Activated naive CD8-positive, alpha-beta T cell treated with anti-CD3 and anti-CD28 coated beads for 36 hours (primary cell): ENCODE measurements around the gene PKD1L1. TPM values are rescaled to one million over a fixed set of nuclear protein-coding genes. Genes with fewer than 3 reads are reported as not detected.

Experiments used
- DNase-seq: peaks from one replicate; pipeline ENCODE4 v3.0.0; 2021
- H3K27ac Mint-ChIP-seq: one replicate; pipeline ENCODE4 v1.8.0; 2022; ENCODE audit warnings: mild to moderate bottlenecking, moderate library complexity, mixed read lengths
- H3K27me3 Mint-ChIP-seq: one replicate; pipeline ENCODE4 v1.8.0; 2022; ENCODE audit warnings: mild to moderate bottlenecking, mixed read lengths
- H3K36me3 Mint-ChIP-seq: one replicate; pipeline ENCODE4 v1.8.0; 2021; ENCODE audit warnings: mild to moderate bottlenecking, mixed read lengths
- H3K4me1 Mint-ChIP-seq: one replicate; pipeline ENCODE4 v1.8.0; 2021; ENCODE audit warnings: mixed read lengths
- H3K4me3 Mint-ChIP-seq: one replicate; pipeline ENCODE4 v1.8.0; 2022; ENCODE audit warnings: mild to moderate bottlenecking, moderate library complexity, mixed read lengths
- H3K9me3 Mint-ChIP-seq: one replicate; pipeline ENCODE4 v1.8.0; 2022; ENCODE audit warnings: mixed read lengths
- total RNA-seq, 2 experiments: library from RNA; stranded (reverse); gene quantifications; one replicate each; pipeline ENCODE4 v1.2.3, GENCODE V29; 2021

Gene PKD1L1
- total RNA-seq, 2 experiments from 2014 or later: 0.02 to 0.10 TPM

DNA sequence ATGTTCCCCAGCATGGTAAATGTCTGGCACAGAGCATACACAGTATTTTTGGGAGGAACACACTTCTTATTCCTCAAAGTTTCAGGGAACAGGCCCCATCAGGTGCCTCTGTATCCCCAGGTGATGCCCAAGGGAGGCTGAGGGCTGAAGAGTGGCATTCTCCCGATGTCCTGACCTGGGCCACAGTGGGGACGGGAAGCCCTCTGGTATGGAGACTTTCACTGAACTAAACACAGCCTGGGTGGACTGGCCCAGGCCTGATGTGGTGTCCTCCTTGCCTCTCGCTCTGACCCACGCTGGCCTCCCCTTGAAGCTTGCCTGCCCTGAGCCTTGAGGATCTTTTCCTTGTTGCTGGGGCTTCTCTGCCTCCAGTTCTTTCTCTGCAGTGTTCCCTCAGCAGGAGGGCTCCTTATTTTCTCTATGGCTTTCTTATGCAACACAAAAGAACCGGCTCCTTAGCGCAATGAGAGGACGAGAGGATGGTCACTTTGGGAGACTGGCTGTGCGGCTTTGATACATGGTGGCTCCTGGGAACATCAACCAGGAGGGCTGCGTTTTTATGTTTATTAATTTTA, 208.9 kb downstream of the PKD1L1 start:
- Mint-ChIP-seq H3K36me3 (no peaks in the 10 kb centered on the region), H3K27me3 (peaks cover 18% of the 10 kb centered on the region), H3K4me1 (no peaks in the 10 kb centered on the region), H3K4me3 (no peak overlapping the region), H3K27ac (no peak overlapping the region), H3K9me3 (no peaks in the 10 kb centered on the region)
- DNase-seq: no peak

DNA sequence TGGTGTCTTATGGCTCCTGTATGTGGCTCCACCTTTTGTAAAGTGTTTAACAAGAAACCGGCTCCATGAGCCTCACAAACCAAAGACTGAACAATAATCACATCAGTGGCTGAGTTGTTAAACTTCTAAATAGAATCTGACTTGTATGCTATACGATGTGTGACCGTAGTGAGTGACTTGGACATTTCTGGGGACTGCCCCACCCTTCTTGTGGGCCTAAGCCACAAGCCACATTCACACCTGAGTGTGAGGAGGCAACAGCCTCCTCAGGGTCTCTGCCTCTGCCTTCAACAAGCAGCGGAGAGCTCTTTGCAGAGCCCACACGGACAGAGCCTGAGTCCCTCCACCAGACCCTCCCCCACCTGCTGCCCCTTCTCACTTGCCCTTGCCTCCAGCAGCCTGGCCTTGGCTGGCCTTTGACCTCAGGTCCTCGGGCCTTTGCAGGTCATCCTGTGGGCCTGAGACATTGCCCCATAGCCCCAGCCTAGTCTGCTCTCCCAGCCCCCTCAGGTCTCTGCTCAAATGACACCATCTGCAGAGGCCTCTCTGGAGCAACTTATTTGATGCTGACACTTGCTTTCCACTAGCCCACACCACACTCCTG, 209.6 kb downstream of the PKD1L1 start:
- DNase-seq: no peak
- H3K36me3 Mint-ChIP-seq: no peaks in the 10 kb centered on the region
- no peak overlapping the region for H3K27ac Mint-ChIP-seq
- H3K9me3 Mint-ChIP-seq: no peaks in the 10 kb centered on the region
- peaks cover 12% of the 10 kb centered on the region for H3K27me3 Mint-ChIP-seq
- no peak overlapping the region for H3K4me3 Mint-ChIP-seq
- H3K4me1 Mint-ChIP-seq: no peaks in the 10 kb centered on the region

- no peak for DNase-seq
- no peaks in the 10 kb centered on the region for H3K4me1 Mint-ChIP-seq
- H3K27ac Mint-ChIP-seq: no peak overlapping the region
- H3K4me3 Mint-ChIP-seq: no peak overlapping the region
- H3K36me3 Mint-ChIP-seq: no peaks in the 10 kb centered on the region
- H3K27me3 Mint-ChIP-seq: peaks cover 12% of the 10 kb centered on the region
- no peaks in the 10 kb centered on the region for H3K9me3 Mint-ChIP-seq
Observed at GRCh38 chr7:47737601-47738000, 210.7 kb downstream of the PKD1L1 start.

DNA sequence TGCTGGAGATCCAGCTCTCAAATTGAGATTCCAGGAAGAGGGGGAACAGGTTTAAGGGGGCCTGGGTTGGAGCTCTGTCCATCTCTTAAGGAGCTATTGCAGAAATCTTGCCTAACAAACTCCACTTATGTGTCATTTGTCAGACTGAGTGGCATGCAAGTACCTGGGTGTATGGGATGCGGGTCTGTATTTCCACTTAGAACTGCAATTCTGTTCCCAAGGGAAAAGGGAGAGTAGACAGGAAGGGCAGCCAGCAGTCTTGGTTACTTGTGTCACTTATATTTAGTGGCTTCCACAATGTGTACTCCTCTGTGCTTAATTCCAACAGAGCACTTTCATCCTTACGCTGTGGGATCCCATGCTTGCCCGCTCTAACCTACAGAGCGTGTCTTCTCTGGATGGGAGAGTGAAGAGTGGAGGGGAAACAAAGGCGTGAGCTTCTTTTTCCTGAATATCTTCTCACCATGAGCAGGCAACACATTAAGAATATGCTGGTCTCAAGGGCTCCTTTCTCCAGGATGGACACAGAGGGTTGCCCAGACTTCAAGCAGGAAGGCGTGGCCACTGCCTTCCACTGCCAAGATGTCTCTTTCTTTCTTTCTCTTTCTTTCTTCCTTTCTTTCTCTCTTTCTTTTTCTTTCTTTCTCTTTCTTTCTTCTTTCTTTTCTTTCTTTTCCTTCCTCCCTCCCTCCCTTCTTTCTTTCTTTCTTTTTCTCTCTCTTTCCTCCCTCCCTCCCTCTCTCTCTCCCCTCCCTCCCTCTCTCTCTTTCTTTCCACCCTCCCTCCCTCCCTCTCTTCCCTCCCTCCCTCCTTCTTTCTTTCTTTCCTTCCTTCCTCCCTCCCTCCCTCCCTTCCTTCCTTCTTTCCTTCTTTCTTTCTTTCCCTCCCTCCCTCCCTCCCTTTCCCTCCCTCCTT, 212.6 kb downstream of the PKD1L1 start:
- no peak for DNase-seq
- H3K4me3 Mint-ChIP-seq: no peak overlapping the region
- H3K27ac Mint-ChIP-seq: no peak overlapping the region
- H3K36me3 Mint-ChIP-seq: no peaks in the 10 kb centered on the region
- peaks cover 17% of the 10 kb centered on the region for H3K27me3 Mint-ChIP-seq
- H3K9me3 Mint-ChIP-seq: no peaks in the 10 kb centered on the region
- no peaks in the 10 kb centered on the region for H3K4me1 Mint-ChIP-seq

DNA sequence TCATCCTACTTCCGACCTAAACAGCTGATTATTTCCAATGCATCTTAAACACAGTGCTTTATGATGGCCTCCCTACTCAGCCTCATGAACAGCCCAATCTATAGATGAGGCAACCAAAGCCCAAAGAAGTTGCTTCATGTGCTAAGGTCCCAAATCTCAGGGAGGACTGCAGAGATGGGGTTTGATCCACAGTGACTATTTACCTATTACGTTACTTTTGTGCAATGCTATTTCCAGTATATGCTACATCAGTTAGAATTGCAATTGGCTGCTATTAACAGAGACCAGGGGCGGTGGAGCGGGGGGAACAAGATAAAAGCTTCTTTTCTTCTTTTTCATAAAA, 213.3 kb downstream of the PKD1L1 start:
- Mint-ChIP-seq H3K36me3 (no peaks in the 10 kb centered on the region), H3K9me3 (no peaks in the 10 kb centered on the region), H3K4me3 (no peak overlapping the region), H3K27me3 (peaks cover 20% of the 10 kb centered on the region), H3K27ac (no peak overlapping the region), H3K4me1 (no peaks in the 10 kb centered on the region)
- DNase-seq: no peak

DNA sequence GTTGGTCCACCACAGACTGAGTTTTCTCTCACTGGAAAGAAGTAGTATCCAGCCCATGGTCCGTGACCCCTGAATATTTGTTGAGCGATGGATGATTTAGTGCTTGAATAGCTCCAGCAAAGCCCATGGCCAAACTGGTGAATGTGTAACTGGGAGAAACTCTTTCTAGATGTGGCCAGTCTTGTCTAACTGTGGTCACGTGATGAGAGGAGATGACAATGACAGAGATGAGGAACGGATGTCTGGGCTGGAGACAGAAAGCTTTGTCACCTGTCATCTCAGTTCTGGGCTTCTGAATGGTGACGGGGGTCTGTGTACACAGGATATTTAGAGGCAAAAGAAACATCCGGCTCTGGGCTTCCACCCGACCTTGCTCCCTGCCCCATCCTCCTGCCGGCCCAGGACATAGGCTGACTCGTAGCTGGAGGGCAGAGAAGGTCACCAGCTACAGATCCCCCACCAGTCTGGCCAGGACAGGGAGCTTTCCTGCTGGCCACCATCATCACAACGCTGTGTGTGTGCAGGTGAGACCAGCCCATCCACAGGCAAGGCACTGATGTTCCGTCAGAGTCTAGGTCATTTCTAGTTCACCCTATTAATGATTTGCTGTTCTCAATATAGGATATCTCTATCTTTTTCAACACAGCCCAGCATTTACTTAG, 213.8 kb downstream of the PKD1L1 start:
- no peaks in the 10 kb centered on the region for H3K4me1 Mint-ChIP-seq
- H3K9me3 Mint-ChIP-seq: no peaks in the 10 kb centered on the region
- H3K27ac Mint-ChIP-seq: no peak overlapping the region
- H3K4me3 Mint-ChIP-seq: no peak overlapping the region
- no peaks in the 10 kb centered on the region for H3K36me3 Mint-ChIP-seq
- no peak for DNase-seq
- peaks cover 25% of the 10 kb centered on the region for H3K27me3 Mint-ChIP-seq

- H3K36me3 Mint-ChIP-seq: no peaks in the 10 kb centered on the region
- no peak overlapping the region for H3K27ac Mint-ChIP-seq
- H3K9me3 Mint-ChIP-seq: no peaks in the 10 kb centered on the region
- peaks cover 25% of the 10 kb centered on the region for H3K27me3 Mint-ChIP-seq
- no peaks in the 10 kb centered on the region for H3K4me1 Mint-ChIP-seq
- no peak overlapping the region for H3K4me3 Mint-ChIP-seq
- DNase-seq: no peak
Observed at GRCh38 chr7:47730142-47730541, 218.1 kb downstream of the PKD1L1 start.

DNA sequence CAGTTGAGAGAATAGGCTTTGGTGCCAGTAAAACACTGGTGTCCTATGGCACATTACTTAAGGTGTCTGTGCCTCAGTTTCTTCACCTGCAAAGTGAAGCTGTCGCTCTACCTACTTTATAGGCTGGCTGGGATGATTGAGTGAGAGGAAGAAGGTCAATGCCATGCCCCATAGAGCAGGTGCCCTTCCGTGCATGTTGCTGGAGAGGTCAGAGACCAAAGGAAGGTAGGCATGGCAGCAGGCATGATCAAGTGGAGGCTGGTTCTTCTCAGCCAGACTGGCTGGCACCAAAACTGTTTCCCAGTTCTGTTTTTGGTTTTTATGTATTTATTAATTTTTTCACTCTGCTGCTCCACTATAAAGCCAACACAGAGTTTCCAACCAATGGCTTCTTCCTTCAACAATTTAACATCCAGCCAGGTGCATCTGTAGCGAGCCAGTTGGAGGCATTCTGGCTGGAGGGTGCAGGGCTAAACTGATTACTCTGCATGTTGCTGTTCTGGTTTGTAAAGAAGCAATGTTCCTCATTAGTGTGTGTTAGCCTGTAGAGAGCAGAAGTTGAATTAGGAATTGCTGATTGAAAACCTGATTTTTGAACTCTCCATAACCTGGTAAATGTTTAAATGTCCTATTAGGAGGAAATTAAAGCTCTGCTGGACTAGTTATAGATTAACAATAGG, 222.1 kb downstream of the PKD1L1 start:
- H3K27me3 Mint-ChIP-seq: peaks cover 14% of the 10 kb centered on the region
- H3K4me1 Mint-ChIP-seq: no peaks in the 10 kb centered on the region
- H3K9me3 Mint-ChIP-seq: no peaks in the 10 kb centered on the region
- no peak for DNase-seq
- no peak overlapping the region for H3K27ac Mint-ChIP-seq
- no peaks in the 10 kb centered on the region for H3K36me3 Mint-ChIP-seq
- no peak overlapping the region for H3K4me3 Mint-ChIP-seq

GRCh38 chr7:47725031-47725780, 223.1 kb downstream of the PKD1L1 start:
- H3K36me3 Mint-ChIP-seq: no peaks in the 10 kb centered on the region
- H3K4me1 Mint-ChIP-seq: no peaks in the 10 kb centered on the region
- H3K27ac Mint-ChIP-seq: no peak overlapping the region
- H3K4me3 Mint-ChIP-seq: no peak overlapping the region
- peaks cover 13% of the 10 kb centered on the region for H3K27me3 Mint-ChIP-seq
- no peaks in the 10 kb centered on the region for H3K9me3 Mint-ChIP-seq
- no peak for DNase-seq

Other genes with a start within 250 kb of the PKD1L1 start
- 10 to 100 TPM; 49.2 to 50.4 TPM for gene HUS1, start 31.1 kb upstream of the PKD1L1 start, total RNA-seq
- gene SUN3, start 80.6 kb upstream of the PKD1L1 start, total RNA-seq: under 1 TPM in 1 of 2 experiments, not detected in 1; 0.54 TPM
- 1 to 10 TPM; 1.0 to 1.1 TPM for gene C7orf57, start 87.1 kb upstream of the PKD1L1 start, total RNA-seq
- 10 to 100 TPM; 45.3 to 51.1 TPM for gene UPP1, start 140.8 kb upstream of the PKD1L1 start, total RNA-seq
- gene ABCA13, start 223.0 kb upstream of the PKD1L1 start, total RNA-seq: under 1 TPM; 0.04 TPM